Lung (tissue), 12 donors: ENCODE results near the gene PRKCH. TPM values are rescaled to one million over a fixed set of nuclear protein-coding genes. Genes with fewer than 3 reads are reported as not detected.
A peak's percentile ranks its signal among the peaks of the same experiment; 100 is the strongest.

ENCODE experiments used
- ATAC-seq: fragments of 200-7000 bp; cut with Tn5 transposase; one replicate; pipeline ENCODE4 v1.9.1; 2020; ENCODE audit warnings: moderate number of reproducible peaks; ENCODE audit not compliant: insufficient read depth, low FRiP score
- DNase-seq, 3 donors: peaks; one replicate each; pipeline ENCODE4 v3.0.0-alpha.2; 2013 to 2017
- H3K27ac ChIP-seq, 2 donors: one replicate each; pipeline ENCODE4 v1.5.1; 2013; ENCODE audit warnings: mild to moderate bottlenecking in 2 of 2, moderate library complexity in 2 of 2, control low read depth in 1 of 2, inconsistent platforms in 1 of 2, low read depth in 1 of 2, low read length in 1 of 2
- H3K27me3 ChIP-seq, 3 donors: one replicate each; pipeline ENCODE4 v1.5.1; 2013; ENCODE audit warnings: low read length in 2 of 3; ENCODE audit not compliant: control insufficient read depth in 3 of 3, insufficient read depth in 3 of 3
- H3K36me3 ChIP-seq, 4 donors: one replicate each; pipeline ENCODE4 v1.5.1; 2013; ENCODE audit warnings: low read length in 4 of 4, mild to moderate bottlenecking in 1 of 4, moderate library complexity in 1 of 4; ENCODE audit not compliant: control insufficient read depth in 4 of 4, insufficient read depth in 4 of 4
- H3K4me1 ChIP-seq, 5 donors: one replicate each; pipeline ENCODE4 v1.5.1; 2013; ENCODE audit warnings: low read length in 5 of 5, mild to moderate bottlenecking in 2 of 5, moderate library complexity in 1 of 5; ENCODE audit not compliant: control insufficient read depth in 5 of 5, insufficient read depth in 5 of 5
- H3K4me3 ChIP-seq: one replicate; pipeline ENCODE4 v1.5.1; 2013; ENCODE audit warnings: mild to moderate bottlenecking, control low read depth, moderate library complexity
- H3K9ac ChIP-seq, 2 donors: one replicate each; pipeline ENCODE4 v1.5.1; 2013; ENCODE audit warnings: low read length in 2 of 2, control low read depth in 1 of 2; ENCODE audit not compliant: insufficient read depth in 1 of 2
- H3K9me3 ChIP-seq, 4 donors: one replicate each; pipeline ENCODE4 v1.5.1; 2013; ENCODE audit warnings: low read length in 3 of 4, mild to moderate bottlenecking in 1 of 4, moderate library complexity in 1 of 4; ENCODE audit not compliant: control insufficient read depth in 4 of 4, insufficient read depth in 3 of 4
- CTCF ChIP-seq: IDR thresholded peaks from 2 replicates; pipeline ENCODE4 v1.5.1; 2012; ENCODE audit warnings: mild to moderate bottlenecking; ENCODE audit errors: control extremely low read depth, extremely low read depth
- WGBS, 2 donors: extraction: QIAGEN DNeasy Blood & Tissue Kit; methylation state at CpG; one replicate each; pipeline ENCODE4 v1.1.7; 2013; 5-methylcytosine and 5-hydroxymethylcytosine counted together
- polyA plus RNA-seq, 2 donors: library from polyadenylated mRNA; stranded (reverse); fragments of 200-250 nt; gene quantifications; one replicate each; pipeline ENCODE4 v1.2.1, GENCODE V29; 2013
- total RNA-seq, 2 donors: library from RNA; depleted of rRNA in 1 of 2; stranded (reverse); fragments of >200 nt in 1 of 2; gene quantifications; one replicate each; pipeline ENCODE4 v1.2.1, GENCODE V29; 2014 to 2021
- donor health status: control.
- donor health status: control.
- donor health status: Bipolar disorder and iron deficiency.
- donor health status: healthy.
- donor health status: DM: yes; HTN: yes; CAD: no.

Gene PRKCH
- total and polyA plus RNA-seq, 4 donors = 12.9 to 126 (median 51.4) TPM

GRCh38 chr14:61468063-61468825 is 146.9 kb downstream of the PRKCH start:
- Histone ChIP-seq H3K9me3 (no peaks in the 10 kb centered on the region), H3K36me3 (peaks cover 0 to 5% (median 0%) of the 10 kb centered on the region in 4 donors), H3K4me1 (peaks cover 18 to 50% (median 44%) of the 10 kb centered on the region in 5 donors), H3K27ac (peak overlapping the region in 1 of 2 donors; percentile 90), H3K4me3 (no peak overlapping the region), H3K27me3 (no peaks in the 10 kb centered on the region), H3K9ac (no peak overlapping the region)
- 87 to 88% methylated on average over 7 of the region's 7 CpGs for WGBS, 2 donors
- DNase-seq = peak in 1 of 3 donors; percentile 44
- ATAC-seq = no peak
- no peak for TF ChIP-seq CTCF

- Histone ChIP-seq H3K4me3 (no peak overlapping the region), H3K9me3 (no peaks in the 10 kb centered on the region), H3K36me3 (peaks cover 0 to 5% (median 0%) of the 10 kb centered on the region in 4 donors), H3K9ac (no peak overlapping the region), H3K27me3 (no peaks in the 10 kb centered on the region), H3K4me1 (peaks cover 18 to 54% (median 44%) of the 10 kb centered on the region in 5 donors), H3K27ac (peak overlapping the region; percentile 80 to 90)
- 81 to 87% methylated on average over 6 of the region's 6 CpGs for WGBS, 2 donors
- no peak for TF ChIP-seq CTCF
- ATAC-seq (no peak), DNase-seq (peak in 2 of 3 donors; percentile 53 to 54)
Measured at GRCh38 chr14:61469781-61470180, 148.4 kb downstream of the PRKCH start.

- peak overlapping the region in 1 of 2 donors; percentile 30 for H3K9ac ChIP-seq
- 29 to 30% methylated on average over 13 of the region's 13 CpGs for WGBS, 2 donors
- H3K4me1 ChIP-seq = peaks cover 18 to 54% (median 44%) of the 10 kb centered on the region in 5 donors
- H3K27ac ChIP-seq = peak overlapping the region; percentile 80 to 90
- ATAC-seq (no peak), DNase-seq (peak; percentile 83 to 95 (median 95))
- H3K27me3 ChIP-seq = no peaks in the 10 kb centered on the region
- H3K4me3 ChIP-seq = no peak overlapping the region
- no peak for TF ChIP-seq CTCF
- H3K36me3 ChIP-seq = peaks cover 0 to 5% (median 0%) of the 10 kb centered on the region in 4 donors
- H3K9me3 ChIP-seq = no peaks in the 10 kb centered on the region
Measured at GRCh38 chr14:61470261-61470960, 149.0 kb downstream of the PRKCH start.
